ENCODE results near the gene TRMT11. TPM values are rescaled to one million over a fixed set of nuclear protein-coding genes. Genes with fewer than 3 reads are reported as not detected.

The TRMT11 gene
- total RNA-seq, 4 donors from 2014 or later = 27.6 to 45.3 (median 36.4) TPM

- intact Hi-C loops (cut with DNase I) = no loop called here
- WGBS, 2 donors = 93 to 97% methylated on average over 3 of the region's 3 CpGs
Observed at GRCh38 chr6:126067073-126067472, 80.7 kb downstream of the TRMT11 start.

GRCh38 chr6:126069449-126069848 lies 83.1 kb downstream of the TRMT11 start:
- no peak overlapping the region for H3K27ac ChIP-seq
- WGBS, 2 donors = 68 to 74% methylated on average over 6 of the region's 6 CpGs
- DNase-seq = no peak
- no peak overlapping the region for H3K4me3 ChIP-seq (replicated peaks in 1 of 3)
- no peaks in the 10 kb centered on the region for H3K9me3 ChIP-seq
- intact Hi-C loops (cut with DNase I) = no loop called here
- H3K36me3 ChIP-seq = no peaks in the 10 kb centered on the region
- no peak for TF ChIP-seq POLR2A (IDR thresholded peaks at IDR 0.05)
- TF ChIP-seq CTCF (IDR thresholded peaks at IDR 0.05) = no peak
- no peaks in the 10 kb centered on the region for H3K4me1 ChIP-seq
- H3K27me3 ChIP-seq = no peaks in the 10 kb centered on the region

More at GRCh38 chr6:126067073-126067472, 80.7 kb downstream of the TRMT11 start:
- H3K27ac ChIP-seq = no peak overlapping the region
- TF ChIP-seq CTCF (IDR thresholded peaks at IDR 0.05) = no peak
- no peak for TF ChIP-seq POLR2A (IDR thresholded peaks at IDR 0.05)
- no peak for DNase-seq
- H3K4me1 ChIP-seq = no peaks in the 10 kb centered on the region
- H3K27me3 ChIP-seq = no peaks in the 10 kb centered on the region
- H3K36me3 ChIP-seq = no peaks in the 10 kb centered on the region
- no peaks in the 10 kb centered on the region for H3K9me3 ChIP-seq
- no peak overlapping the region for H3K4me3 ChIP-seq (replicated peaks in 1 of 3)

- DNase-seq = no peak
- H3K27ac ChIP-seq = no peak overlapping the region
- intact Hi-C loops (cut with DNase I) = no loop called here
- no peaks in the 10 kb centered on the region for H3K4me1 ChIP-seq
- H3K9me3 ChIP-seq = no peaks in the 10 kb centered on the region
- no peak for TF ChIP-seq CTCF (IDR thresholded peaks at IDR 0.05)
- no peak for TF ChIP-seq POLR2A (IDR thresholded peaks at IDR 0.05)
- 83 to 86% methylated on average over 7 of the region's 7 CpGs for WGBS, 2 donors
- H3K27me3 ChIP-seq = no peaks in the 10 kb centered on the region
- no peaks in the 10 kb centered on the region for H3K36me3 ChIP-seq
- no peak overlapping the region for H3K4me3 ChIP-seq (replicated peaks in 1 of 3)
Observed at GRCh38 chr6:126071000-126071647, 84.8 kb downstream of the TRMT11 start.

- H3K36me3 ChIP-seq = no peaks in the 10 kb centered on the region
- no peak overlapping the region for H3K4me3 ChIP-seq (replicated peaks in 1 of 3)
- intact Hi-C loops (cut with DNase I) = no loop called here
- no peak for DNase-seq
- H3K27me3 ChIP-seq = no peaks in the 10 kb centered on the region
- no peaks in the 10 kb centered on the region for H3K9me3 ChIP-seq
- no peaks in the 10 kb centered on the region for H3K4me1 ChIP-seq
- TF ChIP-seq CTCF (IDR thresholded peaks at IDR 0.05) (no peak), POLR2A (IDR thresholded peaks at IDR 0.05) (no peak)
- 84 to 88% methylated on average over 3 of the region's 3 CpGs for WGBS, 2 donors
- H3K27ac ChIP-seq = no peak overlapping the region
Observed at GRCh38 chr6:126072172-126072571, 85.8 kb downstream of the TRMT11 start.

- Histone ChIP-seq H3K27me3 (no peaks in the 10 kb centered on the region), H3K4me3 (replicated peaks in 1 of 3) (no peak overlapping the region), H3K36me3 (no peaks in the 10 kb centered on the region), H3K27ac (no peak overlapping the region), H3K9me3 (no peaks in the 10 kb centered on the region), H3K4me1 (no peaks in the 10 kb centered on the region)
- DNase-seq = no peak
- 97 to 100% methylated on average over 2 of the region's 2 CpGs for WGBS, 2 donors
- TF ChIP-seq CTCF (IDR thresholded peaks at IDR 0.05) (no peak), POLR2A (IDR thresholded peaks at IDR 0.05) (no peak)
- intact Hi-C loops (cut with DNase I) = no loop called here
Observed at GRCh38 chr6:126072834-126073233, 86.5 kb downstream of the TRMT11 start.

All from thyroid gland (tissue), 4 donors.